ENCODE data around the gene FREM2. TPM values are rescaled to one million over a fixed set of nuclear protein-coding genes. Genes with fewer than 3 reads are reported as not detected.

Gene FREM2
- total RNA-seq, 1 donor from 2014 or later: 0.40 TPM

GRCh38 chr13:38766799-38767198 lies 79.9 kb downstream of the FREM2 start:
- ATAC-seq: no peak

GRCh38 chr13:38767506-38768265 lies 80.8 kb downstream of the FREM2 start:
- peak; percentile 51 for ATAC-seq

- no peak for ATAC-seq
These were observed 82.6 kb downstream of the FREM2 start for GRCh38 chr13:38769526-38769925.

GRCh38 chr13:38775085-38775484 lies 88.2 kb downstream of the FREM2 start:
- no peak for ATAC-seq

- ATAC-seq: no peak
These were observed 90.7 kb downstream of the FREM2 start for GRCh38 chr13:38777347-38778119.

- ATAC-seq: no peak
These were observed 94.7 kb downstream of the FREM2 start for GRCh38 chr13:38781539-38781938.

- ATAC-seq: no peak
These were observed 97.4 kb downstream of the FREM2 start for GRCh38 chr13:38784036-38784880.

- ATAC-seq: no peak
These were observed 98.2 kb downstream of the FREM2 start for GRCh38 chr13:38785042-38785441.

GRCh38 chr13:38785490-38785889 lies 98.6 kb downstream of the FREM2 start:
- no peak for ATAC-seq

GRCh38 chr13:38787550-38787949 lies 100.7 kb downstream of the FREM2 start:
- no peak for ATAC-seq

GRCh38 chr13:38796890-38797289 lies 110.0 kb downstream of the FREM2 start:
- no peak for ATAC-seq

- ATAC-seq: no peak
These were observed 116.7 kb downstream of the FREM2 start for GRCh38 chr13:38803531-38803930.

GRCh38 chr13:38804061-38804460 lies 117.2 kb downstream of the FREM2 start:
- ATAC-seq: no peak

GRCh38 chr13:38804536-38804935 lies 117.7 kb downstream of the FREM2 start:
- ATAC-seq: peak; percentile 57

GRCh38 chr13:38814331-38814730 lies 127.5 kb downstream of the FREM2 start:
- peak; percentile 99 for ATAC-seq

GRCh38 chr13:38819053-38819452 lies 132.2 kb downstream of the FREM2 start:
- ATAC-seq: no peak

GRCh38 chr13:38819596-38819995 lies 132.7 kb downstream of the FREM2 start:
- no peak for ATAC-seq

- ATAC-seq: peak; percentile 66
These were observed 135.1 kb downstream of the FREM2 start for GRCh38 chr13:38821770-38822551.

GRCh38 chr13:38824342-38824741 lies 137.5 kb downstream of the FREM2 start:
- no peak for ATAC-seq

GRCh38 chr13:38826182-38826813 lies 139.4 kb downstream of the FREM2 start:
- no peak for ATAC-seq

- ATAC-seq: no peak
These were observed 143.7 kb downstream of the FREM2 start for GRCh38 chr13:38830442-38831045.
